ENCODE measurements around the gene BRF1. TPM values are rescaled to one million over a fixed set of nuclear protein-coding genes. Genes with fewer than 3 reads are reported as not detected.
"Not testable (repeated sequence)": the region's sequence is repeated elsewhere in the genome, so short reads cannot be mapped to it uniquely, and the experiment has no call there.

The BRF1 gene
- total RNA-seq, 1 experiment from 2014 or later = 41.8 TPM

DNA sequence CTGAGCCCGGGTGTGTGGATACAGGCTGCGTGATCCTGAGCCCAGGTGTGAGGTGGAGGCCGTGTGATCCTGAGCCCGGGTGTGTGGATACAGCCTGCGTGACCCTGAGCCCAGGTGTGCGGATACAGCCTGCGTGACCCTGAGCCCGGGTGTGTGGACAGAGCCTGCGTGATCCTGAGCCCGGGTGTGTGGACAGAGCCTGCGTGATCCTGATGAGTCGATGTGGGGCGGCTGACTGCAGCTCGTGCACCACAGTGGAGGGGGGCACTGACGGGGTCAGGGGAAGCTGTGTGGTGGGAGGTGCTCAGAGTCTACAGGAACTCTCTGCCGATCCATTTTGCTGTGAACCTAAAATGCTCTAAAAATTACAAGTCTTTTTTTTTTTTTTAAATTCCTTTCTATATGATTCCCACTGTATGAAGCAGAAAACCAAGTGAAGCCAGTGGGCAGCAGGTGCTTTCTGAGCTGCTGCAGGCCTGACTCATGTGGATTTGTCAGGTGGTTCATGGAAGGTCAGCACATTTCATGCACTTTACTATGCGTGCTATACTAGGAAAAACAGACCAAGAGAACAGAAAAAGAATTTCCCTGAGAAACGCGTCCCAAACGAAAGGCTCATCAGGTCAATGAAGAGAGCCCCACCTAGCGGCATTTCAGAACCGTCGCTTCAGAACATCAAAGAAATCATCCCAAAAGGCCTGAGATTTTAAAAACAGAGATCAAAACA lies 19.3 kb downstream of the BRF1 start:
- ChIA-PET CTCF (no interaction called here), POLR2A (ENCODE audit: low non-redundant PET) (no interaction called here)
- BruUV-seq (replicated peaks) = no TSS peak
- Histone ChIP-seq H3K9me3 (ENCODE audit: low read depth, low read length, poor library complexity, severe bottlenecking) (no peaks in the 10 kb centered on the region), H3K27me3 (replicated peaks; ENCODE audit: insufficient read depth, low read depth, low read length, poor library complexity) (no peaks in the 10 kb centered on the region), H3K4me3 (ENCODE audit: low read depth, low read length, poor library complexity, severe bottlenecking) (no peak overlapping the region), H3K36me3 (ENCODE audit: insufficient read depth, low read length, poor library complexity, severe bottlenecking) (no peaks in the 10 kb centered on the region), H3K27ac (ENCODE audit: low read depth, low read length, poor library complexity, severe bottlenecking) (no peak overlapping the region), H3K4me1 (ENCODE audit: insufficient read depth, low read length, poor library complexity, severe bottlenecking) (no peaks in the 10 kb centered on the region)
- DNase-seq (ENCODE audit: low spot score) = peak; percentile 73
- intact Hi-C loops (cut with micrococcal nuclease; ENCODE audit: unreplicated experiment) = loop anchor here (2.0 to 5.0 kb wide), 2 partner anchors 79 to 189 kb away; no protein-coding TSS in a partner anchor
- TF ChIP-seq CTCF (conservative IDR thresholded peaks at IDR 0.05; ENCODE audit: low read depth, low read length) = peak; percentile 83
- no peak for TF ChIP-seq EZH2 (IDR thresholded peaks at IDR 0.05; ENCODE audit: borderline replicate concordance, low read depth, low read length, poor library complexity, severe bottlenecking)

DNA sequence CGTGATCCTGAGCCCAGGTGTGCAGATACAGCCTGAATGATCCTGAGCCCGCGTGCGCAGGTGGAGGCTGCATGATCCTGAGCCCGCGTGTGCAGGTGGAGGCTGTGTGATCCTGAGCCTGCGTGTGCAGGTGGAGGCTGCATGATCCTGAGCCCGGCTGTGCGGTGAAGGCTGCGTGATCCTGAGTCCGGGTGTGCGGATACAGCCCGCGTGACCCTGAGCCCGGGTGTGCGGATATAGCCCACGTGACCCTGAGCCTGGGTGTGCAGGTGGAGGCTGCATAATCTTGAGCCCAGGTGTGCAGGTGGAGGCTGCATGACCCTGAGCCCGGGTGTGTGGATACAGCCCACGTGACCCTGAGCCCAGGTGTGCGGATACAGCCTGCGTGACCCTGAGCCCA lies 20.3 kb downstream of the BRF1 start:
- no peaks in the 10 kb centered on the region for H3K9me3 ChIP-seq (ENCODE audit: low read depth, low read length, poor library complexity, severe bottlenecking)
- CTCF ChIA-PET = no interaction called here
- POLR2A ChIA-PET (ENCODE audit: low non-redundant PET) = no interaction called here
- intact Hi-C loops (cut with micrococcal nuclease; ENCODE audit: unreplicated experiment) = loop anchor here (2.0 to 5.0 kb wide), 2 partner anchors 78 to 188 kb away; no protein-coding TSS in a partner anchor
- H3K27ac ChIP-seq (ENCODE audit: low read depth, low read length, poor library complexity, severe bottlenecking) = no peak overlapping the region
- no peaks in the 10 kb centered on the region for H3K27me3 ChIP-seq (replicated peaks; ENCODE audit: insufficient read depth, low read depth, low read length, poor library complexity)
- DNase-seq (ENCODE audit: low spot score) = no peak
- H3K36me3 ChIP-seq (ENCODE audit: insufficient read depth, low read length, poor library complexity, severe bottlenecking) = no peaks in the 10 kb centered on the region
- no TSS peak for BruUV-seq (replicated peaks)
- H3K4me3 ChIP-seq (ENCODE audit: low read depth, low read length, poor library complexity, severe bottlenecking) = no peak overlapping the region
- no peak for TF ChIP-seq CTCF (conservative IDR thresholded peaks at IDR 0.05; ENCODE audit: low read depth, low read length)
- no peak for TF ChIP-seq EZH2 (IDR thresholded peaks at IDR 0.05; ENCODE audit: borderline replicate concordance, low read depth, low read length, poor library complexity, severe bottlenecking)
- no peaks in the 10 kb centered on the region for H3K4me1 ChIP-seq (ENCODE audit: insufficient read depth, low read length, poor library complexity, severe bottlenecking)

- H3K4me1 ChIP-seq (ENCODE audit: insufficient read depth, low read length, poor library complexity, severe bottlenecking) = no peaks in the 10 kb centered on the region
- BruUV-seq (replicated peaks) = no TSS peak
- ChIA-PET CTCF (no interaction called here), POLR2A (ENCODE audit: low non-redundant PET) (no interaction called here)
- H3K9me3 ChIP-seq (ENCODE audit: low read depth, low read length, poor library complexity, severe bottlenecking) = no peaks in the 10 kb centered on the region
- H3K27ac ChIP-seq (ENCODE audit: low read depth, low read length, poor library complexity, severe bottlenecking) = no peak overlapping the region
- TF ChIP-seq EZH2 (IDR thresholded peaks at IDR 0.05; ENCODE audit: borderline replicate concordance, low read depth, low read length, poor library complexity, severe bottlenecking) = no peak
- no peak for TF ChIP-seq CTCF (conservative IDR thresholded peaks at IDR 0.05; ENCODE audit: low read depth, low read length)
- DNase-seq (ENCODE audit: low spot score) = no peak
- no peak overlapping the region for H3K4me3 ChIP-seq (ENCODE audit: low read depth, low read length, poor library complexity, severe bottlenecking)
- no peaks in the 10 kb centered on the region for H3K27me3 ChIP-seq (replicated peaks; ENCODE audit: insufficient read depth, low read depth, low read length, poor library complexity)
- intact Hi-C loops (cut with micrococcal nuclease; ENCODE audit: unreplicated experiment) = loop anchor here (2.0 to 5.0 kb wide), 2 partner anchors 77 to 188 kb away; no protein-coding TSS in a partner anchor
- H3K36me3 ChIP-seq (ENCODE audit: insufficient read depth, low read length, poor library complexity, severe bottlenecking) = no peaks in the 10 kb centered on the region
Measured at GRCh38 chr14:105279642-105280361, 21.0 kb downstream of the BRF1 start.

DNA sequence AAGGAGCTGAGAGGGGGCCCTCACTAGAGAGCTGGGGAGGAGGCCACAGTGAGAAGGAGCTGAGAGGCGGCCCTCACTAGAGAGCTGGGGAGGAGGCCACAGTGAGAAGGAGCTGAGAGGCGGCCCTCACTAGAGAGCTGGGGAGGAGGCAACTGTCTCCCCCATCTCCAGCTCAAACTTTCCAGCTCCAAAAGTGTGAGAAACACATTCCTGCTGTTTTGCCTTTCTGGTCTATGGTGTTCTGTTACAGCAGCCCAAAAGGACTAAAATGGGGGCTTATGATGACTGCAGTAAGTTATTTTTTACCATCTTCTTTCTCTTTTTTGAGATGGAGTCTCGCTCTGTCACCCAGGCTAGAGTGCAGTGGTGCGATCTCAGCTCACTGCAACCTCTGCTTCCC lies 23.4 kb downstream of the BRF1 start:
- DNase-seq (ENCODE audit: low spot score); H3K9me3 ChIP-seq (ENCODE audit: low read depth, low read length, poor library complexity, severe bottlenecking); H3K36me3 ChIP-seq (ENCODE audit: insufficient read depth, low read length, poor library complexity, severe bottlenecking); BruUV-seq (replicated peaks); intact Hi-C loops (cut with micrococcal nuclease; ENCODE audit: unreplicated experiment); CTCF ChIA-PET; H3K4me3 ChIP-seq (ENCODE audit: low read depth, low read length, poor library complexity, severe bottlenecking); H3K27ac ChIP-seq (ENCODE audit: low read depth, low read length, poor library complexity, severe bottlenecking); H3K4me1 ChIP-seq (ENCODE audit: insufficient read depth, low read length, poor library complexity, severe bottlenecking); POLR2A ChIA-PET (ENCODE audit: low non-redundant PET); H3K27me3 ChIP-seq (replicated peaks; ENCODE audit: insufficient read depth, low read depth, low read length, poor library complexity): not testable (repeated sequence)

Measured in A673 (cell line).